Peyer's patch (tissue), 4 donors: ENCODE results near the gene PPP1R36.

ENCODE experiments used
- CTCF ChIP-seq, 6 experiments: fragments of 450-650 bp in 4 of 6; fragments of 200-600 bp in 2 of 6; sonication (generic) in 1 of 6; IDR thresholded peaks; one replicate each; pipeline ENCODE4 v1.5.1; 2017 to 2019; ENCODE audit warnings: antibody characterized with exemption in 6 of 6, mild to moderate bottlenecking in 3 of 6, moderate library complexity in 1 of 6
- POLR2A ChIP-seq, 2 donors: fragments of 450-650 bp; IDR thresholded peaks; one replicate each; pipeline ENCODE4 v1.5.1; 2017; ENCODE audit warnings: antibody characterized with exemption in 2 of 2, mild to moderate bottlenecking in 2 of 2, moderate library complexity in 2 of 2

GRCh38 chr14:64602826-64603225 is 53.1 kb downstream of the PPP1R36 start:
- TF ChIP-seq CTCF (IDR thresholded peaks at IDR 0.05) (no peak), POLR2A (IDR thresholded peaks at IDR 0.05) (no peak)
